ENCODE results near the gene STK32B. TPM values are rescaled to one million over a fixed set of nuclear protein-coding genes. Genes with fewer than 3 reads are reported as not detected.

STK32B gene
- total and polyA plus RNA-seq, 2 of the 4 experiments (the other 2 are of a cell fraction): 5.5 to 6.3 TPM

- no peak overlapping the region for H3K27ac ChIP-seq (ENCODE audit: insufficient read depth, low read length)
- no peak overlapping the region for H2BK5ac ChIP-seq (ENCODE audit: low read depth, low read length, poor library complexity, severe bottlenecking)
- no peak for ATAC-seq (ENCODE audit: low read depth)
- no peaks in the 10 kb centered on the region for H3K27me3 ChIP-seq (ENCODE audit: control insufficient read depth, insufficient read depth, low read length)
- H3K9me3 ChIP-seq (ENCODE audit: control insufficient read depth, insufficient read depth, low read length): no peaks in the 10 kb centered on the region
- no CpG with 5 or more reads among the region's 2 CpGs for WGBS, 2 experiments (ENCODE audit: extremely low coverage in 2 of 2, insufficient read length in 1 of 2)
- peaks cover under 1% of the 10 kb centered on the region for H3K9me1 ChIP-seq (ENCODE audit: insufficient read depth, low read length)
- no peak overlapping the region for H2AK9ac ChIP-seq (replicated peaks; ENCODE audit: low read depth, low read length, poor library complexity)
- CTCF ChIA-PET: no interaction called here
- H4K91ac ChIP-seq (ENCODE audit: insufficient read depth, low read depth, low read length): no peak overlapping the region
- dilution Hi-C loops (cut with HindIII; ENCODE audit: low sequenced_read_pairs, unreplicated experiment): no loop called here
- no peak overlapping the region for H3K4me3 ChIP-seq (ENCODE audit: insufficient read depth, low read depth, low read length)
- in situ Hi-C loops (cut with MboI; ENCODE audit: low sequenced_read_pairs): loop anchor here (5.0 kb wide), 1 partner anchor 147 kb away; no protein-coding TSS in a partner anchor
- H4K8ac ChIP-seq (ENCODE audit: low read depth in 2 of 2, low read length in 2 of 2): no peak overlapping the region
- H3K9ac ChIP-seq (ENCODE audit: low read depth, low read length): no peak overlapping the region
- H2AFZ ChIP-seq (replicated peaks; ENCODE audit: low read length, poor library complexity): no peak overlapping the region
- no peak for DNase-seq
- no peak overlapping the region for H3K4ac ChIP-seq (ENCODE audit: low read depth, low read length)
- no peak overlapping the region for H3K23ac ChIP-seq (ENCODE audit: low read depth, low read length)
- no peaks in the 10 kb centered on the region for H3K36me3 ChIP-seq (ENCODE audit: control insufficient read depth, insufficient read depth, low read length)
- intact Hi-C loops (cut with micrococcal nuclease): no loop called here
- TF ChIP-seq CTCF (conservative IDR thresholded peaks at IDR 0.05; ENCODE audit: low read depth, low read length): no peak
- no peak for TF ChIP-seq POLR2A (IDR thresholded peaks at IDR 0.05; ENCODE audit: low read depth, low read length)
- TF ChIP-seq MAFK (IDR thresholded peaks at IDR 0.05; ENCODE audit: low read depth, low read length): no peak
- TF ChIP-seq FOS (IDR thresholded peaks at IDR 0.05; ENCODE audit: low read depth, low read length): no peak
- no peak for TF ChIP-seq CHD1 (IDR thresholded peaks at IDR 0.05; ENCODE audit: low read depth, low read length)
- no peak for TF ChIP-seq RAD21 (IDR thresholded peaks at IDR 0.05; ENCODE audit: low read length)
- no peak for TF ChIP-seq RFX5 (IDR thresholded peaks at IDR 0.05; ENCODE audit: low read depth, low read length)
- no peak for TF ChIP-seq MAZ (IDR thresholded peaks at IDR 0.05; ENCODE audit: borderline replicate concordance, low read depth, low read length)
- no peak for TF ChIP-seq CEBPB (IDR thresholded peaks at IDR 0.05; ENCODE audit: low read depth, low read length)
- TF ChIP-seq MXI1 (IDR thresholded peaks at IDR 0.05; ENCODE audit: borderline replicate concordance, low read depth, low read length): no peak
- no peak for TF ChIP-seq NFE2L2 (IDR thresholded peaks at IDR 0.05; ENCODE audit: low read depth, low read length)
- no peak for TF ChIP-seq SMC3 (IDR thresholded peaks at IDR 0.05; ENCODE audit: low read depth, low read length)
- TF ChIP-seq RCOR1 (IDR thresholded peaks at IDR 0.05; ENCODE audit: insufficient replicate concordance, low read length): no peak
- TF ChIP-seq, protein P1, sequence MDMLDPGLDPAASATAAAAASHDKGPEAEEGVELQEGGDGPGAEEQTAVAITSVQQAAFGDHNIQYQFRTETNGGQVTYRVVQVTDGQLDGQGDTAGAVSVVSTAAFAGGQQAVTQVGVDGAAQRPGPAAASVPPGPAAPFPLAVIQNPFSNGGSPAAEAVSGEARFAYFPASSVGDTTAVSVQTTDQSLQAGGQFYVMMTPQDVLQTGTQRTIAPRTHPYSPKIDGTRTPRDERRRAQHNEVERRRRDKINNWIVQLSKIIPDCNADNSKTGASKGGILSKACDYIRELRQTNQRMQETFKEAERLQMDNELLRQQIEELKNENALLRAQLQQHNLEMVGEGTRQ (IDR thresholded peaks at IDR 0.05; ENCODE audit: low read depth, low read length): no peak
- no peak for TF ChIP-seq BHLHE40 (IDR thresholded peaks at IDR 0.05; ENCODE audit: low read depth, low read length)
- no TSS peak for BruUV-seq (replicated peaks)
- no peak overlapping the region for H2AK5ac ChIP-seq (ENCODE audit: low read depth, low read length)
- H3K14ac ChIP-seq (replicated peaks; ENCODE audit: low read depth, low read length): no peak overlapping the region
- no peak overlapping the region for H3K18ac ChIP-seq (ENCODE audit: low read depth, low read length)
- POLR2A ChIA-PET (ENCODE audit: unreplicated experiment): interaction anchor here (1.1 kb wide), 1 partner anchor 93 kb away, joined by 4 read pairs; the partner anchor contains the start of gene STK32B
- no peak overlapping the region for H3K56ac ChIP-seq (ENCODE audit: extremely low read depth, insufficient read depth, low read length)
- no peak overlapping the region for H2BK20ac ChIP-seq (ENCODE audit: low read depth, low read length)
- no peak overlapping the region for H3K4me2 ChIP-seq (ENCODE audit: low read depth, low read length)
- H3K4me1 ChIP-seq (ENCODE audit: control insufficient read depth, insufficient read depth, low read length): no peaks in the 10 kb centered on the region
- no peak overlapping the region for H4K5ac ChIP-seq (ENCODE audit: low read depth, low read length)
- H3K79me1 ChIP-seq (ENCODE audit: low read depth in 1 of 2, low read length in 2 of 2): 0 out of 4 replicates have a peak, but pooled peaks cover 0 to 2% of the 10 kb centered on the region in 2 experiments
- H2BK15ac ChIP-seq (ENCODE audit: low read depth, low read length): no peak overlapping the region
- no peaks in the 10 kb centered on the region for H4K20me1 ChIP-seq (ENCODE audit: insufficient read depth, low read length)
- no peak overlapping the region for H2BK120ac ChIP-seq (ENCODE audit: low read depth, low read length)
Measured at GRCh38 chr4:5144384-5144783, 93.1 kb downstream of the STK32B start.
